GM12865 (cell line): ENCODE results near the gene ESPNL.

Experiments used
- DNase-seq: peaks from one replicate; pipeline ENCODE4 v3.0.0; 2010; ENCODE audit warnings: low read depth
- H3K4me3 ChIP-seq: 2 replicates; pipeline ENCODE4 v1.5.1; 2011; ENCODE audit warnings: mild to moderate bottlenecking, low read depth, low read length, control low read depth
- CTCF ChIP-seq: IDR thresholded peaks from 2 replicates; pipeline ENCODE4 v1.5.1; 2011; ENCODE audit warnings: low read length, control low read depth, low read depth, inconsistent platforms; ENCODE audit not compliant: insufficient read depth; ENCODE audit errors: missing control alignments

Gene ESPNL

GRCh38 chr2:238081561-238081960, 18.6 kb upstream of the ESPNL start:
- no peak for DNase-seq
- H3K4me3 ChIP-seq = no peak overlapping the region
- TF ChIP-seq CTCF = no peak

DNA sequence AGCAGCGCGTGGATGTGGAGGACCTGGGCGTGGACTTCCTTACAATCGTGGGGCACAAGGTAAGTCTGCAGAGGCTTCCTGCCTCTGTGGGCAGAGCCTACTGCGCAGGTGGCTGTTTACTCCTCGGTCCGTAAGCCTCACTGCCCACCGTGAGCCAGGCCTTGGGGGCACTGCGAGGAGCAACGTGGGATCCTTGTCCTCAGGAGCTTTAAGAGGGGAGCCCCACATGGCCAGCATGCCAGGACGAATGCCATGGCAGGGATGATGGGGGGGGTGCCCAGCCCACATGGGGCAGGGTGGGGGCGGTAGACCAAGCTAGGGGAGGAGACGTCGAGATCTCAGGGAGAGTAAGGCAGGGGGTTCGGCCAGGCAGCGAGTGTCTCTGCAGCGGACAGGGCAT, 18.0 kb upstream of the ESPNL start:
- TF ChIP-seq CTCF = no peak
- H3K4me3 ChIP-seq = no peak overlapping the region
- no peak for DNase-seq

- no peak for DNase-seq
- TF ChIP-seq CTCF = no peak
- no peak overlapping the region for H3K4me3 ChIP-seq
Observed at GRCh38 chr2:238082827-238083226, 17.3 kb upstream of the ESPNL start.

GRCh38 chr2:238083919-238084318, 16.2 kb upstream of the ESPNL start:
- no peak overlapping the region for H3K4me3 ChIP-seq
- no peak for DNase-seq
- TF ChIP-seq CTCF = no peak

GRCh38 chr2:238084761-238085160, 15.4 kb upstream of the ESPNL start:
- H3K4me3 ChIP-seq = no peak overlapping the region
- no peak for TF ChIP-seq CTCF
- DNase-seq = no peak

DNA sequence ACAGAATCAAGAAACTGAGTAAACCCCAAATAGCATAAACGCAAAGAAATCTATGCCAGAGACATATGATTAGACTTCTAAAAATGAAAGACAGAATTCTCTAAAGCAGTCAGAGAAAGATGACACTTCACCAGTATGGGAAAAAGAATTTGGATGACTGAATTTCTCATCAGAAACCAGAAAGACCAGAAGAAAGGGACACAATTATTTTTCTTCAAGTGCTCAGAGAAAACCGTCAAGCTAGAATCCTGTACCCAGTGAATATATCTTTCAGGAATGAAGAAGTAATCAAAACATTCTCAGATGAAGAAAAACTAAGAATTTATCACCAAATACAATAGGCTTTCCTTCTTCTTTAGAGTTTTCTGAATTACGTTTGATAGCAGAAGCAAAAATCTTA, 14.2 kb upstream of the ESPNL start:
- no peak for TF ChIP-seq CTCF
- H3K4me3 ChIP-seq = no peak overlapping the region
- DNase-seq = no peak

GRCh38 chr2:238087211-238087610, 12.9 kb upstream of the ESPNL start:
- no peak for TF ChIP-seq CTCF
- no peak for DNase-seq

More at GRCh38 chr2:238087211-238087610, 12.9 kb upstream of the ESPNL start:
- H3K4me3 ChIP-seq = no peak overlapping the region
